Activated CD4-positive, alpha-beta T cell treated with anti-CD3 and anti-CD28 coated beads, Interleukin-2, Interleukin-6, amounts not matched to agents 100 ng/mL and 50 ng/mL, durations not matched to agents 16 hours and 8 hours (primary cell): Measurements from ENCODE around the gene DNAJC27.

Experiments
- DNase-seq: peaks from one replicate; pipeline ENCODE4 v3.0.0-alpha.2; 2020

DNAJC27 gene

GRCh38 chr2:24969784-24970183 lies 2.0 kb downstream of the DNAJC27 start:
- DNase-seq = no peak

GRCh38 chr2:24961903-24962302 lies 9.9 kb downstream of the DNAJC27 start:
- no peak for DNase-seq

GRCh38 chr2:24959761-24960160 lies 12.0 kb downstream of the DNAJC27 start:
- no peak for DNase-seq

GRCh38 chr2:24958411-24958935 lies 13.3 kb downstream of the DNAJC27 start:
- DNase-seq = no peak

- no peak for DNase-seq
Measured at GRCh38 chr2:24957976-24958375, 13.8 kb downstream of the DNAJC27 start.

GRCh38 chr2:24957221-24957620 lies 14.5 kb downstream of the DNAJC27 start:
- DNase-seq = no peak

GRCh38 chr2:24955921-24956320 lies 15.8 kb downstream of the DNAJC27 start:
- DNase-seq = no peak

- DNase-seq = no peak
Measured at GRCh38 chr2:24955232-24955631, 16.5 kb downstream of the DNAJC27 start.

GRCh38 chr2:24950102-24950501 lies 21.7 kb downstream of the DNAJC27 start:
- DNase-seq = no peak

GRCh38 chr2:24948506-24948905 lies 23.2 kb downstream of the DNAJC27 start:
- no peak for DNase-seq

GRCh38 chr2:24947561-24948157 lies 24.1 kb downstream of the DNAJC27 start:
- DNase-seq = no peak

- no peak for DNase-seq
Measured at GRCh38 chr2:24945907-24946306, 25.8 kb downstream of the DNAJC27 start.

- DNase-seq = no peak
Measured at GRCh38 chr2:24943427-24944053, 28.2 kb downstream of the DNAJC27 start.

- no peak for DNase-seq
Measured at GRCh38 chr2:24939353-24939752, 32.4 kb downstream of the DNAJC27 start.

- DNase-seq = no peak
Measured at GRCh38 chr2:24937236-24937635, 34.5 kb downstream of the DNAJC27 start.

- DNase-seq = no peak
Measured at GRCh38 chr2:24935145-24935544, 36.6 kb downstream of the DNAJC27 start.

- DNase-seq = no peak
Measured at GRCh38 chr2:24932715-24933114, 39.0 kb downstream of the DNAJC27 start.

- DNase-seq = peak; percentile 46
Measured at GRCh38 chr2:24930768-24931167, 41.0 kb downstream of the DNAJC27 start.

- DNase-seq = no peak
Measured at GRCh38 chr2:24929230-24929629, 42.5 kb downstream of the DNAJC27 start.

GRCh38 chr2:24928036-24928435 lies 43.7 kb downstream of the DNAJC27 start:
- DNase-seq = no peak

- DNase-seq = peak; percentile 82
Measured at GRCh38 chr2:24926602-24927252, 45.0 kb downstream of the DNAJC27 start.

GRCh38 chr2:24926220-24926601 lies 45.5 kb downstream of the DNAJC27 start:
- no peak for DNase-seq

GRCh38 chr2:24925815-24926214 lies 45.9 kb downstream of the DNAJC27 start:
- DNase-seq = no peak

- DNase-seq = no peak
Measured at GRCh38 chr2:24924732-24925131, 47.0 kb downstream of the DNAJC27 start.
